RWPE1 (cell line): ENCODE measurements around the gene ADSL.
"Not testable (repeated sequence)": the region's sequence is repeated elsewhere in the genome, so short reads cannot be mapped to it uniquely, and the experiment has no call there.

ENCODE experiments used
- CTCF ChIA-PET: fragments of 350-600 bp; sonication (Branson Sonifier 250); formaldehyde crosslinking; extraction: SDS; loops from one replicate; lab custom pipeline; 2021; lab: Yijun Ruan, JAX
- POLR2A ChIA-PET: fragments of 400-600 bp; formaldehyde crosslinking; extraction: SDS; loops from one replicate; lab custom pipeline; 2020; ENCODE audit warnings: antibody characterized with exemption; ENCODE audit not compliant: low non-redundant PET; lab: Yijun Ruan, JAX
- DNase-seq: peaks from one replicate; pipeline ENCODE4 v3.0.0; 2012; ENCODE audit warnings: low spot score
- H3K27ac ChIP-seq: fragments of 450-650 bp; 2 replicates; pipeline ENCODE4 v1.5.1; 2017
- TF ChIP-seq, protein P1 (sequence below): fragments of 450-650 bp; conservative IDR thresholded peaks from 2 replicates; pipeline ENCODE4 v1.5.1; 2017; ENCODE audit warnings: low read depth, mild to moderate bottlenecking

The ADSL gene

DNA sequence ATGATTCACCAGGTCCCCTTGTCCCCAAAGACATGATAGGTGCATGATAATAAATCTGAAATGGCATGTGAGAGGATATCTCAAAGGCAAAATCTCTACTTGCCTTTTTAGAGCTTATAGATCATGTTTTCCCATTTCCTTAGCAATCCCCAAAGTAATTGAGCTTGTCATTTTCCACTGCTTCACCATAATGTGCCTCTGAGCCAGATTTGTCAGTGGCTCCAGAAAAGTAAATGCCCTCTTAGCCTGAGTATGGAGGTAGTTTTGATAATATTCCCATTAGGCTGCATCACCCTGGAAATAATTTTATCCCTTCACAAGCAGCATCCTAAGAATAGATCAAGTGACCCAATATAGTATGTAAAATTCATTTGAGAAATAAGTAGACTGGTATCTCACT is 36.7 kb upstream of the ADSL start:
- DNase-seq = no peak
- ChIA-PET CTCF (no interaction called here), POLR2A (no interaction called here)
- TF ChIP-seq, protein P1, sequence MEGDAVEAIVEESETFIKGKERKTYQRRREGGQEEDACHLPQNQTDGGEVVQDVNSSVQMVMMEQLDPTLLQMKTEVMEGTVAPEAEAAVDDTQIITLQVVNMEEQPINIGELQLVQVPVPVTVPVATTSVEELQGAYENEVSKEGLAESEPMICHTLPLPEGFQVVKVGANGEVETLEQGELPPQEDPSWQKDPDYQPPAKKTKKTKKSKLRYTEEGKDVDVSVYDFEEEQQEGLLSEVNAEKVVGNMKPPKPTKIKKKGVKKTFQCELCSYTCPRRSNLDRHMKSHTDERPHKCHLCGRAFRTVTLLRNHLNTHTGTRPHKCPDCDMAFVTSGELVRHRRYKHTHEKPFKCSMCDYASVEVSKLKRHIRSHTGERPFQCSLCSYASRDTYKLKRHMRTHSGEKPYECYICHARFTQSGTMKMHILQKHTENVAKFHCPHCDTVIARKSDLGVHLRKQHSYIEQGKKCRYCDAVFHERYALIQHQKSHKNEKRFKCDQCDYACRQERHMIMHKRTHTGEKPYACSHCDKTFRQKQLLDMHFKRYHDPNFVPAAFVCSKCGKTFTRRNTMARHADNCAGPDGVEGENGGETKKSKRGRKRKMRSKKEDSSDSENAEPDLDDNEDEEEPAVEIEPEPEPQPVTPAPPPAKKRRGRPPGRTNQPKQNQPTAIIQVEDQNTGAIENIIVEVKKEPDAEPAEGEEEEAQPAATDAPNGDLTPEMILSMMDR = no peak
- H3K27ac ChIP-seq = no peak overlapping the region

DNA sequence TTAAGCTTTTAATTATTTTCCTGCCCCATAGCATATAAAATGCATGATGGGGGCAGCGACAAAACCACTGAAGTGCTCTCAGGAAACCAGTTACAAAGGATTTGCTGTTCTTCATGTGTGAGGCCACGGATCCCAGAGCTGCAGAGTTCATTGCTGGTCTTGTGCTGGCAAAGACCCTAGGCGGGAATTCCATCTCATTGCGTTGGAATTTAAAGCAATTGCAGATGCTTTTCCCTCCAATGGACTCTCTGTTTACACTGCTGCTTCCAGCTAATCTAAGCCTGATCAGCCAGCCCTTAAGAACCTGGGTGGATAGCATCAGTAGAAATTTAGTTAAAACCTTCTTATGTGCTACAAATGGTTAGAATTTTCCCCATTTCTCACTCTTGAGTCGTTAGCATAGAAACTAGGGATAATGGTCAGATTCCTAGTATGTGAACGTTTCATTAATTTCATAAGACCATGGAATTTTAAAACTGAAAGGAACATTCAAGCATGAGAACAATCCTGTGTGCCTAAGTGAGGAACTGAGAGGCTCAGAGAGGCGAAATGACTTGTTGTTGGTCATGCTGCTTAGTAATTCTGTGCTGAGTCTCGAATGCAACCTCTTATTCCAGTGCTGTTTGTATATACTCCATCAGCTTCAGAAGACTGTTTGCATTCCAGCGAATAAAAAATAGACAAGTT is 36.1 kb upstream of the ADSL start:
- POLR2A ChIA-PET = no interaction called here
- CTCF ChIA-PET = no interaction called here
- DNase-seq = no peak
- TF ChIP-seq, protein P1 = no peak
- H3K27ac ChIP-seq = no peak overlapping the region

DNA sequence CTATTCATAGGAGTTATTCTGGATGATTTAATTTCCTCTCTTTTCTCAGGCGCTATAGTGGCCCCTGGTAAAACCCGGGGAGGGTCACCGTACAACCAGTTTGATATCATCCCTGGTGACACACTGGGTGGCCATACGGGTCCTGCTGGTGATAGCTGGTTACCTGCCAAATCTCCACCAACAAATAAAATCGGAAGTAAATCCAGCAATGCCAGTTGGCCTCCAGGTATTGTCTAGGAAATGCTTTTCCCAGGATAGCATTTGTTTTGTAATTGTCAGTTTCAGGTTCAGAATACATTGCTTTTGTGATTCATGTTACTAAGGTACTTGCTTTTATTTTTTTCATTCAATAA is 35.6 kb upstream of the ADSL start:
- ChIA-PET POLR2A (no interaction called here), CTCF (no interaction called here)
- H3K27ac ChIP-seq = no peak overlapping the region
- TF ChIP-seq, protein P1 = no peak
- no peak for DNase-seq

DNA sequence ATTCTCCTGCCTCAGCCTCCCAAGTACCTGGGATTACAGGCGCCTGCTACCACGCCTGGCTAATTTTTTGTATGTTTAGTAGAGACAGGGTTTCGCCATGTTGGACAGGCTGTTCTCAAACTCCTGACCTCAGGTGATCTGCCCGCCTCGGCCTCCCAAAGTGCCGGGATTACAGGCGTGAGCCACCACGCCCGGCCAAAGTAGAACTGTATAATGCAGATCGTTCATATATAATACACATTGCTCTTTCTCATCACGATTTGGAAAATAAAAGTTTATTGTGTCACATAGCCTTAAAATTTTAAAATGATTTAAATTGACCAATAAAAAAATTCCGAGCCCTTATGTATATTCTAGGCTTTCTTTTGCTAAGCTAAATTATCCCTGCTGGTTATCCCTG is 34.7 kb upstream of the ADSL start:
- POLR2A ChIA-PET, DNase-seq, H3K27ac ChIP-seq, CTCF ChIA-PET: not testable (repeated sequence)

DNA sequence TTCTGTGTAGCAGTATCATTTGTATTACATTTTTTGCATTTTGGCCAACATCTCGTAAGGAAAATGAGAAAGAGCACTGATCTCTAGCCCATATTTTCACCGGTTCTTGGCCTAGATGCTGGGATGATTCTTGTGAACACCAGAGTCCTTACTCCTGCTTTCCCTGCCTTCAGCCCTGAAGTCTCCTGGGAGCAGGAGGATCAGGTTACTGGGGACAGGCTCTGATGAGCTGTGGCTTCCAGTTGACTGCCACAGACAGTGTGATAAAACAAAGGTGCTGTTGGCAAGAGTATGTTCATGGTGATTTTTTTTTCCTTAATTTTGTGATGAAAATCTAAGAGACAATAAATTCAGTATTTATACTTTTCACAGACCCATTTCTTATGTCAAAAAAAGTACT is 34.2 kb upstream of the ADSL start:
- DNase-seq = no peak
- CTCF ChIA-PET = no interaction called here
- POLR2A ChIA-PET = no interaction called here
- H3K27ac ChIP-seq = no peak overlapping the region
- TF ChIP-seq, protein P1 = no peak

DNA sequence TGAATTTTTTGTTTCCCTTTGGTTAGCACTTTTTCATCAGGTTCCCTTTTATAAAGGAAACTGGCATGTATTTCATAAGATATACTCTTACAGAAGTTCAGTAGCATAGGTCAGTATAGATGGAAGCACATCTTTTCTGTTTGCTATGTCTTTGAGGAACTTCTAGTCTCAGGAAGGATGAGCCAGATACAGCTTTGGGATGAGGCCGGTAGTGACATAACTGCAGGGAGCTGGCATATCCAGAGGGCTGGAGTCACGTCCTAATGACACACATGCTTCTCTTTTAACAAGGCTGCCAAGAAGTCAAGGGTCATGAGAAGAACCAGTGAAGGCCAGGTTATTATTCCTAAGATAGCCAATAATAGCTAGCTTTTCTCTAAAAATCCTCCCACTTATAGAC is 33.3 kb upstream of the ADSL start:
- DNase-seq = no peak
- POLR2A ChIA-PET = no interaction called here
- TF ChIP-seq, protein P1 = no peak
- CTCF ChIA-PET = no interaction called here
- no peak overlapping the region for H3K27ac ChIP-seq

DNA sequence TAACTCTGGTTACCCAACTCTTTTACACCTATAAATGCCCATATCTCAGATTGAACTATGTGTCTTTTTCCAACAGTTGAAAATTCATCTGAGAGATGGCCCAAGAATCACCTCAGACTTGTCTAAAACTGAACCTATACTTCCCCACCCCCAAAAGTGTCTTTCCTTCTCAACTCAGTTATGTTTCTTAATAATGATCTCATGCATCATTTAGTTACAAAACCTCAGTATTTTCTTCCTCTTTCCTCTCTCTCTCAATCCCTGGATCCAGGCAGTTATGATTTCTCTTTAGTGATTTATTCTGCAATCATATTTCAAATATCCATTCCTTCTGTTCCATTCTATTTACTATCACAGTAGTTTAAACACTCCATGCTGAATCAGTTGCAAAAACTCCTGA is 32.3 kb upstream of the ADSL start:
- POLR2A ChIA-PET = no interaction called here
- no peak overlapping the region for H3K27ac ChIP-seq
- no peak for DNase-seq
- TF ChIP-seq, protein P1 = no peak
- CTCF ChIA-PET = no interaction called here
